Measurements from ENCODE around the gene LHCGR.

The LHCGR gene

DNA sequence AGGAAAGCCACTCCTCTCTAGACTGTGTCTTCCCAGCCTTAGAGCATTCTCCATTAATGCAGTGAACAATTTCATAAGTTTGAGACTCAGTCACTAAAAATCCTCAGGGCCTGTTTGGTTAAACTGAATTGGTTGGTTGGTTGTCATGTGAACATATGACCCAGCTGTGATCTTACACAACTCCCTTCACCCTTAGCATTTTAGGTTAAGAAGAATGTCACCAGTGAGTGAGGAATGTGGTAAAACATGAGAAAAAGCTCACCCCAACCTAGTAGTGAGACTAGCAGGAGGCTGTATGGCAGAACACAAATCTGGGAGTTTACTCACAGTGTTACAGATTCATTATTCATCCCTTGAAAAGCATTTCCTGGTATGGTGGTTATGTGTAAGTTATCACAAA lies 32.4 kb downstream of the LHCGR start:
- Histone ChIP-seq H3K9me2 (replicated peaks; ENCODE audit: control insufficient read depth, low read length) (no peaks in the 10 kb centered on the region), H3K79me2 (ENCODE audit: control insufficient read depth, low read length) (no peaks in the 10 kb centered on the region), H3K36me3 (ENCODE audit: control insufficient read depth, low read length) (no peaks in the 10 kb centered on the region), H3K4me1 (ENCODE audit: control insufficient read depth, low read length) (no peaks in the 10 kb centered on the region), H3K4me3 (ENCODE audit: low read length) (no peak overlapping the region), H3K9me3 (ENCODE audit: control insufficient read depth, insufficient read depth, low read length) (no peaks in the 10 kb centered on the region), H4K20me1 (ENCODE audit: control insufficient read depth, insufficient read depth, low read depth, low read length) (no peaks in the 10 kb centered on the region), H3K4me2 (ENCODE audit: low read length) (no peak overlapping the region), H3F3A (ENCODE audit: control insufficient read depth, insufficient read depth) (no peaks in the 10 kb centered on the region), H3K27ac (ENCODE audit: low read depth, low read length) (no peak overlapping the region), H3K27me3 (ENCODE audit: control insufficient read depth, low read length) (no peaks in the 10 kb centered on the region)
- TF ChIP-seq CTCF (IDR thresholded peaks at IDR 0.05; ENCODE audit: low read depth, low read length, poor library complexity, severe bottlenecking): no peak
- no peak for TF ChIP-seq EZH2phosphoT487 (IDR thresholded peaks at IDR 0.05; ENCODE audit: borderline replicate concordance, low read length)

GRCh38 chr2:48722391-48722790 lies 33.1 kb downstream of the LHCGR start:
- no peak overlapping the region for H3K4me2 ChIP-seq (ENCODE audit: low read length)
- no peaks in the 10 kb centered on the region for H3K36me3 ChIP-seq (ENCODE audit: control insufficient read depth, low read length)
- H4K20me1 ChIP-seq (ENCODE audit: control insufficient read depth, insufficient read depth, low read depth, low read length): no peaks in the 10 kb centered on the region
- no peaks in the 10 kb centered on the region for H3K79me2 ChIP-seq (ENCODE audit: control insufficient read depth, low read length)
- no peaks in the 10 kb centered on the region for H3F3A ChIP-seq (ENCODE audit: control insufficient read depth, insufficient read depth)
- H3K9me2 ChIP-seq (replicated peaks; ENCODE audit: control insufficient read depth, low read length): no peaks in the 10 kb centered on the region
- H3K4me3 ChIP-seq (ENCODE audit: low read length): no peak overlapping the region
- no peaks in the 10 kb centered on the region for H3K9me3 ChIP-seq (ENCODE audit: control insufficient read depth, insufficient read depth, low read length)
- H3K27me3 ChIP-seq (ENCODE audit: control insufficient read depth, low read length): no peaks in the 10 kb centered on the region
- TF ChIP-seq CTCF (IDR thresholded peaks at IDR 0.05; ENCODE audit: low read depth, low read length, poor library complexity, severe bottlenecking) (no peak), EZH2phosphoT487 (IDR thresholded peaks at IDR 0.05; ENCODE audit: borderline replicate concordance, low read length) (no peak)
- no peaks in the 10 kb centered on the region for H3K4me1 ChIP-seq (ENCODE audit: control insufficient read depth, low read length)
- no peak overlapping the region for H3K27ac ChIP-seq (ENCODE audit: low read depth, low read length)

DNA sequence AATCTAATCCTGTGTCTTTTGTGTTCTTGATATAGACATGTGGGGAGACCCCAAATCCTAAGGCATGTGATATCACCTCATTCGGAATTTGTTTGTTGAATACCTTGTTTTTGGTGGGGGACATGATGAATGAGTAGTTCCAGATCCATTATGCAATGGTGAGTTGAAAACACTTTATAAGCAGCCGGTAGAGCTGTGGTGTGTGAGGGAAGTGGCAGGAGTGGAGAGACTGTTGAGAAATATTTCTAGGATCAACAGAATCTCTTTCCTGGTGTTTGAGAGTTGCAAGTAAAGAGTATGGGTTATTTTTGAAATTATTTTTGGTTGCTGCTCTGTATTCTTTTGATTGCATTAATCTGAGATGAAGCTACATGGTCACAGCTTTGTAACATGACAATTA lies 34.4 kb downstream of the LHCGR start:
- Histone ChIP-seq H3K79me2 (ENCODE audit: control insufficient read depth, low read length) (no peaks in the 10 kb centered on the region), H3K27me3 (ENCODE audit: control insufficient read depth, low read length) (no peaks in the 10 kb centered on the region), H3K4me1 (ENCODE audit: control insufficient read depth, low read length) (no peaks in the 10 kb centered on the region), H4K20me1 (ENCODE audit: control insufficient read depth, insufficient read depth, low read depth, low read length) (no peaks in the 10 kb centered on the region), H3K4me3 (ENCODE audit: low read length) (no peak overlapping the region), H3K27ac (ENCODE audit: low read depth, low read length) (no peak overlapping the region), H3K36me3 (ENCODE audit: control insufficient read depth, low read length) (no peaks in the 10 kb centered on the region), H3F3A (ENCODE audit: control insufficient read depth, insufficient read depth) (no peaks in the 10 kb centered on the region), H3K4me2 (ENCODE audit: low read length) (no peak overlapping the region), H3K9me3 (ENCODE audit: control insufficient read depth, insufficient read depth, low read length) (no peaks in the 10 kb centered on the region), H3K9me2 (replicated peaks; ENCODE audit: control insufficient read depth, low read length) (no peaks in the 10 kb centered on the region)
- TF ChIP-seq CTCF (IDR thresholded peaks at IDR 0.05; ENCODE audit: low read depth, low read length, poor library complexity, severe bottlenecking) (no peak), EZH2phosphoT487 (IDR thresholded peaks at IDR 0.05; ENCODE audit: borderline replicate concordance, low read length) (no peak)

Measured in DOHH2 (cell line).